GM04504 (cell line): Measurements from ENCODE around the gene TTC38.
"Not testable (repeated sequence)": the region's sequence is repeated elsewhere in the genome, so short reads cannot be mapped to it uniquely, and the experiment has no call there.

Experiments
- DNase-seq: peaks from one replicate; pipeline ENCODE4 v3.0.0-alpha.2; 2012; ENCODE audit warnings: low read depth

TTC38 gene

DNA sequence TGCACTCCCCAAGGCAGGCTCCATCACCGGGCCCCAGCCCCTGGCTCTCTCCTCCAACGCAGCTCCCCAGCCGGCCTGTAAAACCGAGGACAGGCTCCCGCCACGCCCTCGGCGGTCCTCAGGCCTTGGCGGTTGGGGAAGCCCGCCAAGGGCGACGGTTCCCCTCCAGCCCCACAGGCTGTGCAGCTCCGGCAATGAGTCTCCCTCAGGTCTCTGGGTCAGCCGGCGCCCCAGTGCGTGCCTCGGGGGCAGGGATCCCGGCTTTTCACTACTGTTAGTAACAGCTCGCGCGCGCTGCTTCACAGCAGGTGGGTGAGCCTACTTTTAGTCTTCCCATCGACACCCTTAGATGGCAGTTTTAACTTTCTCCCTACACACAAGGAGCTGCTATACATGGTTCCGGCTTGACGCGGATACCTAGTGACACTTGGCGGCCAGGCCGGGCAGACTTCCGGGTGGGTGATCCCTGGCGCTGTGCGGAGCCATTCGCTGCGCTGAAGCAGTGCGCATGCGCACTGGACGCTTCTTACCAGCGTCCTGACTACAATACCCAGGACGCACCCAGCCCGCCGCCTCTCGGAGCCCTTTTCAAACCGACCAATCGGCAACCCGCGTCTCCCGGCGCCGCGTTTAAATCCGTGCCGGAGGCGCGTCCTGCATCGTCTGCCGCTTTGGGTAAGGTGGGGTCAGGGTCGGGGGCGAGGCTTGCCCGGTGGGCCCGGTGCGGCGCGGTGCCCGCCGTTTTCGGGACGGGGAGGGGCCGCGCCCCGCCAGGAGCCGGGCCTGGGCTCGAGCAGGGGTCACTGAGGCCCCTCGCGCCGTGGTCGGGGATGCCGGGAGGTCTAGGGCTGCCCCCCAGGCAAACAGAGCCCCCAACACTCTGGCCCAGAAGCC, 28.7 kb downstream of the TTC38 start, which contains the start of gene GTSE1:
Gene GTSE1, plus strand, starts transcription at position 614 of the 894 bp plus-strand sequence. CDS start 531 bp downstream, outside the sequence.
- DNase-seq, result peak; percentile 93

DNA sequence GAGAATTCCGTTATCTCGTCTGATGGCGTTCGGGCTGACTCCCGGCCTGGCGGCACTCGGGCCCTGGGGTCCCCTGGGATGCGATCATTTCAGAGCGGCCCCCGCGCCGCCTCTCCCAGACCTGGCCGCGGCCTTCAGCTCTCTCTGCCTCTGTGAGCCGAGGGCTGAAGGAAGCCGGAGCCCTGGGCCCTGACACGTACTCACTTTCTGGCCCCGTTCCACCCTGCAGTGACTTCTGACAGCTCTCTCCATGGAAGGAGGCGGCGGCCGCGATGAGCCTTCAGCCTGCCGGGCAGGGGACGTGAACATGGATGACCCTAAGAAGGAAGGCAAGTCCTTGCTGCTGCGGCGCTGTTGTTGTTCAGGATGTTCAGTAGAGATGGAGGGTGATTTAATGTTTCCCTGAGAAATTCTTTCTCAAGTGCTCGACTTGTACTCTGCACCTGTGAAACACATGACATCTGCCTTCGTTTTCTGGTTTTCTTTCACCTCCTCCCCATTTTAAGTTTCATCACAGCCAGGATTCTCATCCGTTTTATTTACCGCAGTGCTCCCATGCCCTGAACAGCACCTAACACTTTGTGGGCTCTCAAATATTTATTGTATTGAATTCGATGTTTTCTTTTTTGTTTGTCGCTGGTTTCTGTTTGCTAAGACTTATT, 29.5 kb downstream of the TTC38 start:
- DNase-seq, result peak; percentile 21

DNA sequence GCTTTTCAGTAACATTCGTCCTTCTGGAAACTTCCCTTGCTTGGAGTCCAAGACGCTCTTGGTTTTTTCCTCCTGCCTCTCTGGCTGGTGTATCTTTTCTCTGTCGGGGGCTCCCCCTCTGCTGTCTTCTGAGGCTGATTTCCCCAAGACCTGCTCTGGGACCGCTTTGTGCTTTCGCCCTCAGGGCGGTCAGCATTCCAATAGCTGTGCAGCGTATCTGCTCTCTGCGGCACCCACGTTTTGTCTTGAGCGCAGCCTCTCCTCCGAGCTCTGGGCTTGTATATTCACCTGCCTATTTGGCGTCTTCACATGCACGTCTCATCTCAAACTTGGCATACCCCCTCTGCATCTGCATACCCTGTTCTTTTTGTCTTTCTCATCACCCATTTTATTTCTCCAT, 31.3 kb downstream of the TTC38 start:
- DNase-seq, result no peak

DNA sequence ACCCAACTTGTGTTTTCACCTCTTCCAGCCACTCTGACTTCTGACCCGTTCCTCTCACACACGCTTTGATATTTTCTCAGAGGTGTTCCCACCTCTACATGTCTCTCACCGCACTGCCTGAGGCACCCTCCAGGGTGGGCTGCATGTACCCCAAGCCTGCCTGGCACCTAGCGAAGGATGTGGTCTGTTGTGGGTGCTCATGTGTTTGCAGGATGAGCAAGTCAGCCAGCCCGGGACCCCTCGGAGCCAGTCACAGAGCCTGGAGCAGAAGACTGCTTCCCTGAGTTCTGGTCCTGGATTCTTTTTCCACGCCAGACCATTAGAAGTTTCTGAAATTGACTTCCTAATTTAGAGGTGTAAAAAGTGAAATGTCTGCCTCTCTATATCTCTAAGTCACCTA, 32.7 kb downstream of the TTC38 start:
- DNase-seq, result no peak

DNA sequence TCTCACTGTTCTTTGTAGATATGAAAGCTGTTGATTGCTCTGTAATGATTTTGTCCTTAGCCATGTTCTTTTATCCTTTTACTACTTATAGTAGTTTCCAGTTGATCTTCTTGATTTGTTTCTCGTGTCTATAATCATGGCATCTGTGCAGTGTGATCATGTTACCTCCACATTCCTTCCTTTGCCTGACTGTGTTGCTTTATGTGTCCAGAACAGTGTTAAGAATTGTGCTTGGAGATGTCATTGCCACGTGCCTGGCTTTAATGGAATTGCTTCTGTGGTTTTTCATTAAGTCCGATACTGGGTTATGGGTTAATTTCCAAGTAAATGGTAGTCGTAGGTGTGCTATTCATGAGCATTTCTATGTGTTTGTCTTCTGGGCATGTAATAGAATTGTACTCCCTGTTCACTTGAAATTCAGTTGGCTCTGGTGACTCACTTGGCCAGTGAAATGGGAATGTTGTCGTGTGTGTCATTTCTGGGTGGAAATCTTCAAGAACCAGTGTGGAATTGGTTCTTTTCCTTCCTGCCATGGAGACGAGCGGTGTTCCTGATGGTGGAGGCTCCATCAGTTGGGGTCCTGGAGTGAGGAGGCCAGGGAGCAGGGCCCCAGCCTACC, 35.6 kb downstream of the TTC38 start:
- DNase-seq, result no peak

DNA sequence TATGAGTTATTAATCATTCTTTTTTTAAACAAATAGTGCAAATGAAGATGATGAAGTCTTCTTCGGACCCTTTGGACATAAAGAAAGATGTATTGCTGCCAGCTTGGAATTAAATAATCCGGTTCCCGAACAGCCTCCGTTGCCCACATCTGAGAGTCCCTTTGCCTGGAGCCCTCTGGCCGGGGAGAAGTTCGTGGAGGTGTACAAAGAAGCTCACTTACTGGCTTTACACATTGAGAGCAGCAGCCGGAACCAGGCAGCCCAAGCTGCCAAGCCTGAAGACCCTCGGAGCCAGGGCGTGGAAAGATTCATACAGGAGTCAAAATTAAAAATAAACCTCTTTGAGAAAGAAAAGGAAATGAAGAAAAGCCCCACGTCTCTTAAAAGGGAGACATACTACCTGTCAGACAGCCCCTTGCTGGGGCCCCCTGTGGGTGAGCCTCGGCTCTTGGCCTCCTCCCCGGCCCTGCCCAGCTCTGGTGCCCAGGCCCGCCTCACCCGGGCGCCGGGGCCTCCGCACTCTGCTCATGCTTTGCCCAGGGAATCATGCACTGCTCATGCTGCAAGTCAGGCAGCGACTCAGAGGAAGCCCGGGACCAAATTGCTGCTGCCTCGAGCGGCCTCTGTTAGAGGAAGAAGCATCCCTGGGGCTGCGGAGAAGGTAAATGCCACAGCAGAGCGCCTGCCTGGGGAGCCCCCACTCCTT, 40.6 kb downstream of the TTC38 start:
- no peak for DNase-seq

DNA sequence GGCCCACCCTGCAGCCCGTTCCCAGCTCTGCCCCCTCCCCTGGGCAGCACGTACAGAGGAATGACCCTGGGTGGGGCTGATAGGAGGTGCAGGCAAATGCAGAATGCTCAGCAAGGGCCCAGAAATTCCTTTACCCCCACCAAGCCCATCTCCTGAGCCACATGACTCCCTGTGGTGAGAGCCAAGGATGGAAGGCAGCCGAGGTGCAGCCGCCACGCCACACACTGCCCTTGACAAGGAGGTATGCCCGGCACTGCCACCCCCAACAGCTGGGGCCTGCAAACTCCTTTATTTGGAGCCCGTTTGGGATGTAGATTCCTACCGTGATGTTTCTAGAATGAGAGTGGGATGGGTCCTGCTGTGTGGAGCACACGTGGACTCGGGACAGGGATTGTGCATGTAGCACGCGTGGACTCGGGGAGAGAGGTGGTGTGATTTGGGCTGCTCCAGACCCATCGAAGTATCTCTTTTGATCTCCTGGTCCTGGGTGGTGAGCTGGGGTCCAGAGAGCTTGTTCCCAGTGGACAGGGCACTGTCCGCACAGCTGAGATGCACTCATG, 41.8 kb downstream of the TTC38 start:
- no peak for DNase-seq

DNA sequence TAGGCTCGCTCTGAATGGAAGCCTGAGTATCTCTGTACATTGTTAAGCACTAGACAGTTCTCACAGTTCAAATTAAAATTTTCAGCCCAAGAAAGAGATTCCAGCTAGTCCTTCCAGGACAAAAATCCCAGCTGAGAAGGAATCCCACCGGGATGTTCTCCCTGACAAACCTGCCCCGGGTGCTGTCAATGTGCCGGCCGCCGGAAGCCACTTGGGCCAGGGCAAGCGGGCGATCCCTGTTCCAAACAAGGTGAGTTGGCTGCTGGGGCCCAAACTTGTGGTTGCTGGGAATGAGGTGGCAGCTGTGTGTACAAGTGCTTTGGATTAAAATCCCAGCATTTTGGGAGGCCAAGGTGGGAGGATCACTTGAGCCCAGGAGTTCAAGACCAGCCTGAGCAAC, 44.2 kb downstream of the TTC38 start:
- no peak for DNase-seq

DNA sequence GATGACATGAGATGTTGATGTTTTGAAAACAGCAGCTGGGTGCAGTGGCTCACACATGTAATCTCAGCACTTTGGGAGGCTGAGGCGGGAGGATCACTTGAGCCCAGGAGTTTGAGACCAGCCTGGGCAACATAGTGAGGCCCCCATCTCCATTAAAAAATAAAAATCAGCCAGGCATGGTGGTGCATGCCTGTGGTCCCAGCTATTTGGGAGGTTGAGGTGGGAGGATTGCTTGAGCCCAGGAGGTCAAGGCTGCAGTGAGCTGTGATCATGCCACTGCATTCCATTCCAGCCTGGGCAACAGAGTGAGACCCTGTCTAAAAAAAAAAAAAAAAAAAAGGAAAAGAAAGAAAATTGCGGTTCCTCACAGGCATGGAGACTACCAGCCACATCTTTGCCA, 45.0 kb downstream of the TTC38 start:
- DNase-seq, result not testable (repeated sequence)

DNA sequence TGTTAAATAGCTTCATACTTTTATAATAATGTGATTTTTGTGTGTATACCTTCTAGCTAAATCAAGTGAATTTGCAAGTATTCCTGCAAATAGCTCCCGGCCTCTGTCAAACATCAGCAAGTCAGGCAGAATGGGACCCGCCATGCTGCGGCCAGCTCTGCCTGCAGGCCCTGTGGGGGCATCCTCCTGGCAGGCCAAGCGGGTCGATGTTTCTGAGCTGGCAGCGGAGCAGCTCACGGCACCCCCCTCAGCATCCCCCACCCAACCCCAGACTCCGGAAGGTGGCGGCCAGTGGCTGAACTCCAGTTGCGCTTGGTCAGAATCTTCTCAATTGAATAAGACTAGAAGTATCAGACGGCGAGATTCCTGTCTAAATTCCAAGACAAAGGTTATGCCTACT, 48.2 kb downstream of the TTC38 start:
- DNase-seq, result no peak

DNA sequence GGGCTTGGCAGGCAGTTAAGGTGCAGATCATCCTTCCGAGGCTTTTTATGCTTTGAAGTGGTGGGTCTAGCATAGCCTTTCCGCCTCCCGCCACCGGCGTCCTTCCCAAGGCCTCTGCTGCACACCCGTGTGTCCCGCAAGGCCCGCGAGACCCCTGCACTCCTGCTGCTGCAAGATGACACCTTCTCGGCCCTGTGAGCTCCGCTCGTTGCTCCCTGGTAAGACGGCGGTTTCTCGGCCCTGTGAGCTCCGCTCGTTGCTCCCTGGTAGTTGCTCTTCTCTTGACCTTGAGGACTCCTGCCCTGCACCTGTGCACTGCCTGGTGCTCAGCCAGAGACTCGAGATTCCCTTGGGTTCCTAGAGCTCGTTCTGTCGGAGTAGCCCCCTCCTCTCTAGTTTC, 49.8 kb downstream of the TTC38 start:
- no peak for DNase-seq

DNA sequence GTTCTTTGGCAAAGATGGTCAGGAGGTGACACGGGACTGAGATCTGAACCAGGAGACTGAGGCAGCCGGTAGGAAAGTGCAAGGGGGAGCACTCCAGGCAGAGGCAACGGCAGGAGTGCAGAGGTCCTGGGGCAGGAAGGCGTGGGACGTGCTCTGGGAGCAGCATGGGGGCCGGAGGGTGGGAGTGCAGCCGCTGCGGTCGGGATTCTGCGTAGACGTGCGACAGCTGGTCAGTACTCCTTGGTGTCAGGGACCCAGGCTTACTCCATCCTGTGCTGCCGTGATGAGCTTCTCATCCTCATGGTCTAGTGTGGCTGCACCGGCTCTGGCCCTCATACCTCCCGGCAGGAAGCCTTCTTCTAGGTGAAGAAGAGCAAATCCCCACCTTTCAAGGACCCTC, 50.8 kb downstream of the TTC38 start:
- DNase-seq, result no peak

DNA sequence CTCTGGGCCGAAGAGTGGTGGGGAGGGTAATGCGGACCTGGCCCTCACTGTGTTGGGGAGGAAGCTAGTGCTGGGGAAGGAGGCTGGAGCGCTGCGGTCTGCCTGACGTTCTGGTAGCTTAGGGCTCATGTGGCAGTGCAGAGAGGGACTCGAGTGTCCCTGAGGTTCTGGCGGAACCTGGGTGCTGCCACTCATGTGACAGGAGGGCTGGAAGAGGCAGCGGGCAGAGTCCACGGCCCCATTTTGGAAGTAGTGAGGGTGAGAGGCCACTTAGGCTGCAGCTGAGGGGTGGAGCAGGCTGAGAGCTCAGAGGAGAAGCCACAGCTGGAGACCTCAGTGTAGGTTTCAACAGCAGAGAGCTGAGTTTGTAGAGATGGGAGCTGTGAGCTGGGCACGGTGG, 51.5 kb downstream of the TTC38 start:
- DNase-seq, result no peak

DNA sequence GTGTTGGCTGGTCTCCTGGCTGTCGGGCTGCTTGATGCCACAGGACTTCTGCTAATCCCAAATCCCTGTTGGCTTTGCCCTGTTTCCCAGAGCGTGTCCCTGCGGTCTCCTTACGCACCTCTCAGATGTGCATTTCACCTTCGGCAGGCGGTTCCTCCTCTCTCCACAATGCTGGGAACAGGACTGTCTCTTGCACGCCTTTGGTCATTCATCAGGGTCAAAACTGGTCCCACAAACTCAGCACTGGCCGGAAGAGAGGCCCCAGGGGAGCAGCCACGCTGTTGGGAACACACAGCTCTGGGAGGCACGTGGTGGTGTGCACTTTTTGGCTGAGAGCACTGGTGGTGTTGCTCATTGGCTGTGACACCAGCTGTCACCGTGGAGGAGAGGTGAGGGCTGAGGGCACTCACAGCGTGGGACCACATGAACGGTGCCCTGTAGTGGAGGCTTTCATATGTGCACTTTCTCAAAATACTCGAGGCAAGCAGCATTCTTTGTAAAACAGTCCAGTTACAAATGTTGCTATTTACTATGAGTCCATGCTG, 52.4 kb downstream of the TTC38 start:
- DNase-seq, result no peak

DNA sequence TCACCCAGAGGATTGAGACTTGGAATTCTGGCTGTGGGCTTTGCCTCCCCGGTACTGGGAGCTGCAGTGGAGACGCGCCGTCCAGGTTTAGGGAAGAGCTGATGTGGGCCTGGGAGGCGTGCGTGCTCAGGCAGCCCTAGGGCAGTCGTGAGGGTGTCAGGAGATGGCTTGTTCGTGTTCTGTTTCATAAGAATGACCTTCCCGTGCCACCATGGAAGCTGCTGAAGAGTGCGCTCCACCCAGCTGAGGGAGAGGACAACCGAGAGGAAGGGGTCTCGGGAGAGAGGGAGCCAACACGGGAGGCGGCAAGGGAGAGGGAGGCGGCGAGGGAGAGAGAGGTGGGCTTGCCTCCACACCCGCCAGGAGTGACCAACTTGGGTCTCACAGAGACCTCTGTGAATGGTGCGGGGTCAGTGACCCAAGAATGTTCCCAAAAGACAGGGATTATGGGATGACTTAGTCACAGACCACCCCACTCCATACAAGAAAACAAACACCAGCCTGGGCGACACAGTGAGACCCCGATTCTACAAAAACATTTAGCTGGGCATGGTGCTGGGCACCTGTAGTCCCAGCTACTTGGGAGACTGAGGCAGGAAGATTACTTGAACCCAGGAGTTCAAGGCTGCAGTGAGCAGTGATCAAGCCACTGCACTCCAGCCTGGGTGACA, 53.0 kb downstream of the TTC38 start:
- no peak for DNase-seq

DNA sequence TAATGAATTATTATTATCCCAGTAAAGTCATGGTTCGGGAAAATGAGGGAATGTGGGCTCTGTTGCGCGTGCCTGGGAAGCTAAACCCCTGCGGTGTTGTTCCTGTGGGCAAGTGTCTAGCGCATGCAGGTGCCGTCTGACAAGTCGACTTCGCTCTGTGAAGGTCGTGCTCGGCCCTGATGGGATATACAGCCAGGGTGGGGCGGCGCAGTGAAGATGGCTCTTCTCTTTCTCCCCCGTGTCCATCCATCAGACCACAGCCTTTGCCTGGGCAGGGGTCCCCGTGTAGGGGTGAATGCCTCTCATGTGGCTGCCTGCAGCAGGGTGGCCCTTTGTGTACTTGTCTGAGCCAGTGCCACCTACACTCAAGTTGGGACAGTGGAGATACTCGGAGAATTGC, 54.9 kb downstream of the TTC38 start:
- DNase-seq, result no peak

DNA sequence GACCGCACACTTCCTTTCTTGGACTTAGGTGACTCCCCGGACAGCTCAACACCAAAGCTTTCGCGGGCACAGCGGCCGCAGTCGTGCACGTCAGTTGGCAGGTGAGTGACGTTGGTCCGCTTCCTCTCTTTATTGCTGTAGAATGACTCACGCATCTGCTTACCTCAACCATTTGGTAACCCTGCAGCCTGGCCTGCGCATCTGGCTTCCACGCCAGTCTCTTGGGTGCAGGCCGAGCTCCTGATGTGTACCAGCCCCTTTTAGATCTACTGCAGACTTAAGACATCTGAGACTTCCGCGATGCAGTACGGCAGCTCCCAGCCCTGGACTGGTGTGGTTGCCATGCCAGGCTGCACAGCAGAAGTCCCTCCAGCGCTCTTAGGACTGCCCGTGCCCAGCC, 55.4 kb downstream of the TTC38 start:
- no peak for DNase-seq

DNA sequence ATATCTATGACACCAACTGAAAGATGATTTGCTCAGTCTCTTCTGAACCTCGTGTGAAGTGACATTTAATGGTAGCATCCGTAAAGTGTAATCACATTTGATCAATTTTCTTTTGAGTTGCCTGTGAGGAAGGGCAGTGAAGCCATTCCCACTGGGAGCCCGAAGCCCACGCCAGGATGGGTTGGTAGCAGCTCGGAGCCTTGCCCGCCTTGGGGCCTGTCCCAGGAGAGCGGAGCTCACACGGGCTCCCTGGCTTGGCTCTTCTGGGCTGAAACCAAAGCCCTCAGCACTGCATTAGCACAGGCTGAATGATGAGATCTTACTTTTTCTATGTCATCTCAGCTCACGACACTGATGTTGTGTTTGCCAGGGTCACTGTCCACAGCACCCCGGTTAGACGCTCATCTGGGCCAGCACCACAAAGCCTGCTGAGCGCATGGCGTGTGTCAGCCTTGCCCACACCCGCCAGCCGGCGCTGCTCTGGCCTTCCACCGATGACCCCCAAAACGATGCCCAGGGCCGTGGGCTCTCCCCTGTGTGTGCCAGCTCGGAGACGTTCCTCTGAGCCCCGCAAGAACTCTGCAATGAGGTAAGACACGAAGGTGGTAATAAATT, 58.4 kb downstream of the TTC38 start:
- no peak for DNase-seq

DNA sequence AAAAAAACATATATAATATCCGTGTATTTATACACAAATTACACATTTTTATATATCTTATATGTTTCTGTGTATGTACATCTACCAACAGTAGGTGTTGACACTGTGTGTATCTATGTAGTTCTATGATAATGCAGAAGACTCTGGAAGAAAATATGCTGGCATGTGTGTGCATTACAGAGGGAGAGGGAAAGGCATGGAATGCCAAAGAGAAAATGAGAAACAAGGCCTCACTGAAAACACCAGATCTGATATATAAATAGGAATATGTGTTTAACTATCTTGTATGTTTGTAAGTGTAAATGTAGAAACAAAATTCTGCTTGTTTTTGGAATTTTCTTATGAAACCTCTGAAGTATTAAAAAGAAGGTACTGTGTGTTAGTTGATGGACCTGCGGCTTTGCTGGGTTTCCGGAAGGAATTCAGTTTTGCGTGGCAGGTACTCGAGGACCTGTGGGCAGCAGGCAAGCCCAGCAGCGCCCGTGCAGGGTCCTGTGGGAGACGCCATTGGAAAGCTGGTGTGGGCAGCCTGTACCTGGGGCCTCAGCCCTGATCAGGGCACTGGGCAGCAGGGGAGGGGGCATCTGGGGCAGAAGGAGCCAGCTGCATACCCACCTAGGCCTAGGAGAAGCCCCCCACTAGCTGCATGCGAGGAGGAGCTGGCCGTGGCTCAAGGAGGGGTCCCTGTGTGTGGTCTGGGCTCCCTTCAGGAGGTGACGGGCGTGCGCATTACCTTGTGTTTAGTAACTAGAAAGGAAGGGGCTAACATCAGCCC, 60.1 kb downstream of the TTC38 start:
- no peak for DNase-seq

DNA sequence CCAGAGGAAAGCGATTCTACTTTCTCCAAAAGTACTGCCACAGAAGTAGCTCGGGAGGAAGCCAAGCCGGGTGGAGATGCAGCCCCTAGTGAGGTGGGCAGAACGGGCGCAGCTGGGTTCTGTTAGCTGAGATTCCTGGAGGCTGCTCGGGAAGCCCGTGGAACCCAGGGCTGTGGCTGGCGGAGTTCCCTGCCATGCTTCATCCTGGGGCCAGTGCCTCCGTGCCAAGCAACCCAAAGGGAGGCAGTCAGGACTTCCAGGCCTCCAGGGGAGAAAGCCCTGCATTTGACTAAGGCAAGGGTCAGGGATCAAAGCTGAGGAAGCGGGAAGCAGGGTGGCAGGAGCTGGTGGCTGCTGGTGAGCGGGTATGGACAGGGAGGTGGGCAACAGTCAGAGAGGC, 61.0 kb downstream of the TTC38 start:
- no peak for DNase-seq
